Measurements from ENCODE around the gene EYA3. TPM values are rescaled to one million over a fixed set of nuclear protein-coding genes. Genes with fewer than 3 reads are reported as not detected.

The EYA3 gene
- total RNA-seq, 4 donors from 2014 or later: 8.4 to 14.5 (median 9.6) TPM

GRCh38 chr1:27922272-27922671 is 166.1 kb downstream of the EYA3 start:
- Histone ChIP-seq H3K27me3 (no peaks in the 10 kb centered on the region), H3K9me3 (no peaks in the 10 kb centered on the region), H3K4me1 (no peaks in the 10 kb centered on the region), H3K36me3 (no peaks in the 10 kb centered on the region), H3K27ac (no peak overlapping the region), H3K4me3 (no peak overlapping the region)
- no peak for ATAC-seq
- 65 to 76% methylated on average over 3 of the region's 3 CpGs for WGBS, 2 donors (ENCODE audit: low coverage in 1 of 2)
- no peak for TF ChIP-seq POLR2AphosphoS5 (IDR thresholded peaks at IDR 0.05)
- TF ChIP-seq POLR2A (IDR thresholded peaks at IDR 0.05): no peak
- no peak for TF ChIP-seq CTCF (IDR thresholded peaks at IDR 0.05)
- no peak for TF ChIP-seq EP300 (IDR thresholded peaks at IDR 0.05)

Small RNA genes lying within 50 kb of the gene (small RNA-seq; reads per million reads assigned to genes)
- gene RN7SL559P: 0 reads per million in 4 donors

Other genes starting within 250 kb of the EYA3 start
- gene THEMIS2, start 216.1 kb downstream of the EYA3 start, total RNA-seq: 10 to 100 TPM in 3 of 4 donors, 1 to 10 TPM in 1; 5.6 to 23.8 (median 17.7) TPM
- 10 to 100 TPM; 21.3 to 26.5 (median 22.0) TPM for gene RPA2, start 174.0 kb downstream of the EYA3 start, total RNA-seq
- gene SMPDL3B, start 153.6 kb downstream of the EYA3 start, total RNA-seq: 1 to 10 TPM in 1 of 4 donors, under 1 TPM in 1, not detected in 2; 0.31 to 1.1 TPM
- gene XKR8, start 128.6 kb downstream of the EYA3 start, total RNA-seq: 1 to 10 TPM; 3.7 to 8.9 (median 5.1) TPM
- gene PTAFR, start 88.1 kb upstream of the EYA3 start, total RNA-seq: 1 to 10 TPM; 3.3 to 8.8 (median 4.9) TPM
- gene DNAJC8, start 144.4 kb upstream of the EYA3 start, total RNA-seq: 10 to 100 TPM; 68.4 to 90.3 (median 80.5) TPM
- gene ATP5IF1, start 147.5 kb upstream of the EYA3 start, total RNA-seq: 100 to 1,000 TPM; 125 to 266 (median 157) TPM
- 1 to 10 TPM; 7.7 to 10.0 (median 8.3) TPM for gene SESN2, start 170.9 kb upstream of the EYA3 start, total RNA-seq
- gene MED18, start 240.4 kb upstream of the EYA3 start, total RNA-seq: 10 to 100 TPM in 3 of 4 donors, 1 to 10 TPM in 1; 8.5 to 21.0 (median 18.2) TPM

All from gastroesophageal sphincter (tissue), 4 donors.